ENCODE results near the gene VWF. TPM values are rescaled to one million over a fixed set of nuclear protein-coding genes. Genes with fewer than 3 reads are reported as not detected.

Gene VWF
- total RNA-seq, 1 donor from 2014 or later: not detected

- Mint-ChIP-seq H3K9me3 (no peaks in the 10 kb centered on the region), H3K27ac (no peak overlapping the region), H3K4me3 (no peak overlapping the region), H3K36me3 (ENCODE audit: low read depth) (no peaks in the 10 kb centered on the region), H3K27me3 (peaks cover 2% of the 10 kb centered on the region), H3K4me1 (no peaks in the 10 kb centered on the region)
- ChIA-PET POLR2A (no interaction called here), CTCF (no interaction called here)
- ATAC-seq (ENCODE audit: low read depth): no peak
- no peak for TF ChIP-seq CTCF (IDR thresholded peaks at IDR 0.05)
- intact Hi-C loops (cut with micrococcal nuclease): loop anchor here (5.0 kb wide), 1 partner anchor 552 kb away; no protein-coding TSS in a partner anchor
- no peak for DNase-seq
Measured at GRCh38 chr12:5985471-5985870, 139.0 kb downstream of the VWF start.

GRCh38 chr12:5984873-5985272, 139.6 kb downstream of the VWF start:
- POLR2A ChIA-PET: no interaction called here
- TF ChIP-seq CTCF (IDR thresholded peaks at IDR 0.05): no peak
- Mint-ChIP-seq H3K36me3 (ENCODE audit: low read depth) (no peaks in the 10 kb centered on the region), H3K4me3 (no peak overlapping the region), H3K9me3 (no peaks in the 10 kb centered on the region), H3K27ac (no peak overlapping the region), H3K27me3 (peaks cover 2% of the 10 kb centered on the region), H3K4me1 (no peaks in the 10 kb centered on the region)
- intact Hi-C loops (cut with micrococcal nuclease): loop anchor here (5.0 kb wide), 1 partner anchor 552 kb away; no protein-coding TSS in a partner anchor
- no peak for DNase-seq
- CTCF ChIA-PET: no interaction called here
- no peak for ATAC-seq (ENCODE audit: low read depth)

GRCh38 chr12:5982106-5982505, 142.4 kb downstream of the VWF start:
- Mint-ChIP-seq H3K4me3 (no peak overlapping the region), H3K9me3 (no peaks in the 10 kb centered on the region), H3K36me3 (ENCODE audit: low read depth) (no peaks in the 10 kb centered on the region), H3K27ac (no peak overlapping the region), H3K4me1 (no peaks in the 10 kb centered on the region), H3K27me3 (peaks cover 2% of the 10 kb centered on the region)
- DNase-seq (no peak), ATAC-seq (ENCODE audit: low read depth) (no peak)
- ChIA-PET CTCF (interaction anchor here (0.5 kb wide), 1 partner anchor 58 kb away, joined by 3 read pairs; no protein-coding TSS in a partner anchor), POLR2A (no interaction called here)
- no peak for TF ChIP-seq CTCF (IDR thresholded peaks at IDR 0.05)
- intact Hi-C loops (cut with micrococcal nuclease): no loop called here

GRCh38 chr12:5977556-5977955, 146.9 kb downstream of the VWF start:
- DNase-seq (no peak), ATAC-seq (ENCODE audit: low read depth) (no peak)
- Mint-ChIP-seq H3K27me3 (peaks cover 20% of the 10 kb centered on the region), H3K9me3 (no peaks in the 10 kb centered on the region), H3K36me3 (ENCODE audit: low read depth) (no peaks in the 10 kb centered on the region), H3K27ac (no peak overlapping the region), H3K4me3 (no peak overlapping the region), H3K4me1 (no peaks in the 10 kb centered on the region)
- CTCF ChIA-PET: no interaction called here
- intact Hi-C loops (cut with micrococcal nuclease): no loop called here
- POLR2A ChIA-PET: no interaction called here
- no peak for TF ChIP-seq CTCF (IDR thresholded peaks at IDR 0.05)

- intact Hi-C loops (cut with micrococcal nuclease): no loop called here
- Mint-ChIP-seq H3K27me3 (peaks cover 24% of the 10 kb centered on the region), H3K36me3 (ENCODE audit: low read depth) (no peaks in the 10 kb centered on the region), H3K4me1 (no peaks in the 10 kb centered on the region), H3K9me3 (no peaks in the 10 kb centered on the region), H3K4me3 (no peak overlapping the region), H3K27ac (no peak overlapping the region)
- no peak for ATAC-seq (ENCODE audit: low read depth)
- ChIA-PET POLR2A (no interaction called here), CTCF (no interaction called here)
- no peak for DNase-seq
- TF ChIP-seq CTCF (IDR thresholded peaks at IDR 0.05): no peak
Measured at GRCh38 chr12:5976711-5977110, 147.8 kb downstream of the VWF start.

Data from activated B cell treated with CpG ODN at 0.5 μM for 24 hours (primary cell).